Lower lobe of right lung (tissue), 2 donors: Measurements from ENCODE around the gene LIPT1. TPM values are rescaled to one million over a fixed set of nuclear protein-coding genes. Genes with fewer than 3 reads are reported as not detected.
"Not testable (repeated sequence)": the region's sequence is repeated elsewhere in the genome, so short reads cannot be mapped to it uniquely, and the experiment has no call there.

Experiments
- ATAC-seq, 2 donors: fragments of 200-7000 bp; cut with Tn5 transposase; one replicate each; pipeline ENCODE4 v1.9.1; 2020 to 2022; ENCODE audit warnings: mild to moderate bottlenecking in 2 of 2, moderate library complexity in 2 of 2
- DNase-seq: peaks from one replicate; pipeline ENCODE4 v3.0.0-alpha.2; 2020
- H3K27ac ChIP-seq: fragments of 200-600 bp; one replicate; pipeline ENCODE4 v1.8.0; 2022
- H3K27me3 ChIP-seq: fragments of 200-600 bp; one replicate; pipeline ENCODE4 v1.8.0; 2022; ENCODE audit warnings: low read depth
- H3K36me3 ChIP-seq: fragments of 200-600 bp; one replicate; pipeline ENCODE4 v1.8.0; 2022; ENCODE audit warnings: mild to moderate bottlenecking
- H3K4me1 ChIP-seq: fragments of 200-600 bp; one replicate; pipeline ENCODE4 v1.8.0; 2022
- H3K4me3 ChIP-seq: fragments of 200-600 bp; one replicate; pipeline ENCODE4 v1.8.0; 2022; ENCODE audit warnings: mild to moderate bottlenecking
- H3K9me3 ChIP-seq: fragments of 200-600 bp; one replicate; pipeline ENCODE4 v1.8.0; 2022
- CTCF ChIP-seq: fragments of 200-600 bp; IDR thresholded peaks from one replicate; pipeline ENCODE4 v1.8.0; 2022; ENCODE audit warnings: antibody characterized with exemption, mild to moderate bottlenecking
- intact Hi-C: fragments of 100-400 bp; cut with DNase I; formaldehyde crosslinking; loops from one replicate; pipeline ENCODE4 v1.11.0; 2022
- total RNA-seq: library from RNA; stranded (reverse); fragmentation: NEBNext Ultra II Directional; extraction: Animal tissue kit (Norgen Biotek cat#: 25700); gene quantifications from one replicate; pipeline ENCODE4 v1.2.1, GENCODE V29; 2021
- donor health status: DM: no; HTN: yes; CAD: no; lungs with severe emphysema.

Gene LIPT1
- total RNA-seq, 1 donor from 2014 or later: 6.2 TPM

- no peak for TF ChIP-seq CTCF
- Histone ChIP-seq H3K4me3 (no peak overlapping the region), H3K9me3 (no peaks in the 10 kb centered on the region), H3K4me1 (peaks cover 11% of the 10 kb centered on the region), H3K27me3 (no peaks in the 10 kb centered on the region), H3K27ac (no peak overlapping the region), H3K36me3 (peaks cover 44% of the 10 kb centered on the region)
- DNase-seq: no peak
- no peak for ATAC-seq
- intact Hi-C loops: no loop called here
Measured at GRCh38 chr2:99187011-99187410, 32.2 kb downstream of the LIPT1 start.

DNA sequence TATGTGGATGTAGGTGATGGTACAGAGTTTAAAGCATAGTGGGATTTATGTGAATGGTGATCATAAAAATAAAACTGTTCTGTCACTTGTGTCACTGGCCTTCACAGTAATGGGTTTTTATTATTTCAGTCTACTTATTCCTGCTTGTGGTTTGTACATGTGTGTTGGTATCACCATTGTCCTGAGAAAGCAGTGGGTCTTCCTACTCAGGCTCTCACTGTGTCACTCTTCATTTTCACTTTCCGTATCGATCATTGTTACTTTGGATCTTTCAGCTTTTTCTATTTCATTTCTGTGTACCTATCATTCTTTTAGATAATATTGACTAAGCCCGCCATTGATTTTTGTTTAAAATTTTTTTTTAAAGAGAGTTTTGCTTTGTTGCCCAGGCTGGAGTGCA is 33.6 kb downstream of the LIPT1 start:
- H3K27me3 ChIP-seq: no peaks in the 10 kb centered on the region
- ATAC-seq (no peak), DNase-seq (no peak)
- H3K27ac ChIP-seq: no peak overlapping the region
- peaks cover 48% of the 10 kb centered on the region for H3K36me3 ChIP-seq
- H3K4me3 ChIP-seq: no peak overlapping the region
- no peaks in the 10 kb centered on the region for H3K4me1 ChIP-seq
- intact Hi-C loops: no loop called here
- no peaks in the 10 kb centered on the region for H3K9me3 ChIP-seq
- no peak for TF ChIP-seq CTCF

- H3K27me3 ChIP-seq: no peaks in the 10 kb centered on the region
- no peaks in the 10 kb centered on the region for H3K9me3 ChIP-seq
- H3K4me1 ChIP-seq: no peaks in the 10 kb centered on the region
- H3K36me3 ChIP-seq: peaks cover 67% of the 10 kb centered on the region
- no peak overlapping the region for H3K27ac ChIP-seq
- no peak for ATAC-seq
- DNase-seq: no peak
- no peak overlapping the region for H3K4me3 ChIP-seq
- TF ChIP-seq CTCF: no peak
- intact Hi-C loops: no loop called here
Measured at GRCh38 chr2:99190548-99190947, 35.8 kb downstream of the LIPT1 start.

- H3K27ac ChIP-seq, H3K4me1 ChIP-seq, DNase-seq, H3K27me3 ChIP-seq, H3K4me3 ChIP-seq, intact Hi-C loops, H3K9me3 ChIP-seq, ATAC-seq: not testable (repeated sequence)
- H3K36me3 ChIP-seq: peaks cover 79% of the 10 kb centered on the region
Measured at GRCh38 chr2:99192364-99192763, 37.6 kb downstream of the LIPT1 start.

DNA sequence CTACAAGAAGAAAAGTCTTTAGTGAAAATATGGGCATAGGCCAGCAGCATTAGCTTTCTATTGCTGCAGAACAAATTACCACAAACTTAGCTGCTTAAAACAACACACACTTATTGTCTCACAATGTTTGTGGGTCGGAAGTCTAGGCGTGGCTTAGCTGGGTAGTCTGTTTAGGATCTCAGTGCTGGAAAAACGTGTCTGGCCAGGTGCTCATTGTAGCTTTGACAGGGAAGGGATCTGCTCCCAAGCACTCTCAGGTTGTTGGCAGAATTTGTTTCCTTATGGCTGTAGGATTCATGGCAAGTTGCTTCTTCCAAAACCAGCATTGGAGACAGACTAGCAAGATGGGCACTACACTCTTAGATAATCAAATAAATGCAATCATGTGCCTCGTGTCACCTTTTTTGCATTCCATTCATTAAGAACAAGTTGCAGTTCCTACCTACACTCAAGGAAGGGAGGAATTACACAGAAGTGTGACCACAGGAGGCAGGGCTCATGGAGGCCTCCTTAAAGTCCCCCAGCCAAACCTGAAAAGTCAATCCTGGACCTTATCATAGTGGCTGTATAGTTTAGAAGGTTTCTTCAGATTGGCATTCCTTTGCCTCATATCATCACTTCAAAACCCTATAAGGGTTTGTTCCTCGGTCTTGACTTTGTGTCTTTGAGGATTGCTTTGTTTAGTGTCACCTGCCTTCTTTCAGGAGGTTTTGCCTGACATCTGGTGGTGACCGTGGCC is 43.5 kb downstream of the LIPT1 start:
- TF ChIP-seq CTCF: no peak
- ATAC-seq (peak; percentile 35 to 90), DNase-seq (no peak)
- no peak overlapping the region for H3K27ac ChIP-seq
- H3K4me1 ChIP-seq: no peaks in the 10 kb centered on the region
- H3K27me3 ChIP-seq: no peaks in the 10 kb centered on the region
- intact Hi-C loops: no loop called here
- no peak overlapping the region for H3K4me3 ChIP-seq
- H3K36me3 ChIP-seq: peaks cover 48% of the 10 kb centered on the region
- no peaks in the 10 kb centered on the region for H3K9me3 ChIP-seq

- TF ChIP-seq CTCF: no peak
- DNase-seq (no peak), ATAC-seq (no peak)
- Histone ChIP-seq H3K27ac (no peak overlapping the region), H3K4me3 (no peak overlapping the region), H3K36me3 (peaks cover 31% of the 10 kb centered on the region), H3K27me3 (no peaks in the 10 kb centered on the region), H3K4me1 (no peaks in the 10 kb centered on the region), H3K9me3 (no peaks in the 10 kb centered on the region)
- intact Hi-C loops: no loop called here
Measured at GRCh38 chr2:99200076-99200800, 45.5 kb downstream of the LIPT1 start.
